ENCODE data around the gene PTPRJ.

Gene PTPRJ

GRCh38 chr11:47995360-47995769 lies 15.0 kb downstream of the PTPRJ start:
- Histone ChIP-seq H3K36me3 (ENCODE audit: control insufficient read depth, low read length) (no peaks in the 10 kb centered on the region), H3K4me1 (ENCODE audit: control insufficient read depth, low read length) (peaks cover 11% of the 10 kb centered on the region), H4K20me1 (ENCODE audit: control insufficient read depth, insufficient read depth, low read depth, low read length) (no peaks in the 10 kb centered on the region), H3F3A (ENCODE audit: control insufficient read depth, insufficient read depth) (no peaks in the 10 kb centered on the region), H3K4me3 (ENCODE audit: low read length) (no peak overlapping the region), H3K4me2 (ENCODE audit: low read length) (no peak overlapping the region), H3K79me2 (ENCODE audit: control insufficient read depth, low read length) (no peaks in the 10 kb centered on the region), H3K9me2 (replicated peaks; ENCODE audit: control insufficient read depth, low read length) (no peaks in the 10 kb centered on the region), H3K9me3 (ENCODE audit: control insufficient read depth, insufficient read depth, low read length) (no peaks in the 10 kb centered on the region), H3K27ac (ENCODE audit: low read depth, low read length) (no peak overlapping the region), H3K27me3 (ENCODE audit: control insufficient read depth, low read length) (no peaks in the 10 kb centered on the region)
- TF ChIP-seq CTCF (IDR thresholded peaks at IDR 0.05; ENCODE audit: low read depth, low read length, poor library complexity, severe bottlenecking), result no peak
- no peak for TF ChIP-seq EZH2phosphoT487 (IDR thresholded peaks at IDR 0.05; ENCODE audit: borderline replicate concordance, low read length)

GRCh38 chr11:47997063-47998053 lies 17.0 kb downstream of the PTPRJ start:
- no peaks in the 10 kb centered on the region for H3K4me1 ChIP-seq (ENCODE audit: control insufficient read depth, low read length)
- H3F3A ChIP-seq (ENCODE audit: control insufficient read depth, insufficient read depth), result no peaks in the 10 kb centered on the region
- no peak overlapping the region for H3K4me3 ChIP-seq (ENCODE audit: low read length)
- TF ChIP-seq CTCF (IDR thresholded peaks at IDR 0.05; ENCODE audit: low read depth, low read length, poor library complexity, severe bottlenecking), result no peak
- TF ChIP-seq EZH2phosphoT487 (IDR thresholded peaks at IDR 0.05; ENCODE audit: borderline replicate concordance, low read length), result no peak
- H3K9me2 ChIP-seq (replicated peaks; ENCODE audit: control insufficient read depth, low read length), result no peaks in the 10 kb centered on the region
- H3K27me3 ChIP-seq (ENCODE audit: control insufficient read depth, low read length), result no peaks in the 10 kb centered on the region
- no peak overlapping the region for H3K4me2 ChIP-seq (ENCODE audit: low read length)
- no peaks in the 10 kb centered on the region for H3K36me3 ChIP-seq (ENCODE audit: control insufficient read depth, low read length)
- no peaks in the 10 kb centered on the region for H3K79me2 ChIP-seq (ENCODE audit: control insufficient read depth, low read length)
- H4K20me1 ChIP-seq (ENCODE audit: control insufficient read depth, insufficient read depth, low read depth, low read length), result no peaks in the 10 kb centered on the region
- H3K9me3 ChIP-seq (ENCODE audit: control insufficient read depth, insufficient read depth, low read length), result no peaks in the 10 kb centered on the region
- H3K27ac ChIP-seq (ENCODE audit: low read depth, low read length), result no peak overlapping the region

GRCh38 chr11:47998345-47998732 lies 18.0 kb downstream of the PTPRJ start:
- TF ChIP-seq EZH2phosphoT487 (IDR thresholded peaks at IDR 0.05; ENCODE audit: borderline replicate concordance, low read length), result no peak
- TF ChIP-seq CTCF (IDR thresholded peaks at IDR 0.05; ENCODE audit: low read depth, low read length, poor library complexity, severe bottlenecking), result no peak
- Histone ChIP-seq H3K4me1 (ENCODE audit: control insufficient read depth, low read length) (no peaks in the 10 kb centered on the region), H3K27me3 (ENCODE audit: control insufficient read depth, low read length) (no peaks in the 10 kb centered on the region), H3K79me2 (ENCODE audit: control insufficient read depth, low read length) (no peaks in the 10 kb centered on the region), H3F3A (ENCODE audit: control insufficient read depth, insufficient read depth) (no peaks in the 10 kb centered on the region), H3K9me3 (ENCODE audit: control insufficient read depth, insufficient read depth, low read length) (no peaks in the 10 kb centered on the region), H3K27ac (ENCODE audit: low read depth, low read length) (no peak overlapping the region), H3K4me3 (ENCODE audit: low read length) (no peak overlapping the region), H3K36me3 (ENCODE audit: control insufficient read depth, low read length) (no peaks in the 10 kb centered on the region), H3K4me2 (ENCODE audit: low read length) (no peak overlapping the region), H3K9me2 (replicated peaks; ENCODE audit: control insufficient read depth, low read length) (no peaks in the 10 kb centered on the region), H4K20me1 (ENCODE audit: control insufficient read depth, insufficient read depth, low read depth, low read length) (no peaks in the 10 kb centered on the region)
